ENCODE measurements around the gene SLC27A1.
"Not testable (repeated sequence)": the region's sequence is repeated elsewhere in the genome, so short reads cannot be mapped to it uniquely, and the experiment has no call there.

SLC27A1 gene

GRCh38 chr19:17457616-17458015 is 12.7 kb upstream of the SLC27A1 start:
- DNase-seq (ENCODE audit: low spot score): no peak

GRCh38 chr19:17458970-17459369 is 11.4 kb upstream of the SLC27A1 start:
- DNase-seq (ENCODE audit: low spot score): no peak

- DNase-seq (ENCODE audit: low spot score): no peak
These were observed 9.7 kb upstream of the SLC27A1 start, which contains the start of gene NXNL1 for GRCh38 chr19:17460372-17461230. NXNL1 (minus strand) TSS chr19:17460926; CDS start chr19:17460869, 57 bp downstream.

- no peak for DNase-seq (ENCODE audit: low spot score)
These were observed 3.9 kb upstream of the SLC27A1 start for GRCh38 chr19:17466487-17466850.

GRCh38 chr19:17467471-17468301 is 2.6 kb upstream of the SLC27A1 start:
- DNase-seq (ENCODE audit: low spot score): no peak

- peak; percentile 68 for DNase-seq (ENCODE audit: low spot score)
These were observed 1.8 kb upstream of the SLC27A1 start for GRCh38 chr19:17468302-17469091.

GRCh38 chr19:17469092-17469480 is 1.2 kb upstream of the SLC27A1 start:
- no peak for DNase-seq (ENCODE audit: low spot score)

- peak; percentile 91 for DNase-seq (ENCODE audit: low spot score)
These were observed 750 bp upstream of the SLC27A1 start for GRCh38 chr19:17469481-17470067.

- DNase-seq (ENCODE audit: low spot score): no peak
These were observed 1.2 kb downstream of the SLC27A1 start for GRCh38 chr19:17471410-17472125.

GRCh38 chr19:17473041-17473440 is 2.7 kb downstream of the SLC27A1 start:
- no peak for DNase-seq (ENCODE audit: low spot score)

- not testable (repeated sequence) for DNase-seq (ENCODE audit: low spot score)
These were observed 4.8 kb downstream of the SLC27A1 start for GRCh38 chr19:17475011-17475540.

GRCh38 chr19:17475541-17476115 is 5.3 kb downstream of the SLC27A1 start:
- peak; percentile 94 for DNase-seq (ENCODE audit: low spot score)

- DNase-seq (ENCODE audit: low spot score): peak; percentile 67
These were observed 9.0 kb downstream of the SLC27A1 start for GRCh38 chr19:17479325-17479791.

GRCh38 chr19:17481986-17482385 is 11.7 kb downstream of the SLC27A1 start:
- DNase-seq (ENCODE audit: low spot score): no peak

GRCh38 chr19:17482877-17483604 is 12.7 kb downstream of the SLC27A1 start:
- no peak for DNase-seq (ENCODE audit: low spot score)

GRCh38 chr19:17483605-17484002 is 13.3 kb downstream of the SLC27A1 start:
- no peak for DNase-seq (ENCODE audit: low spot score)

- DNase-seq (ENCODE audit: low spot score): no peak
These were observed 14.3 kb downstream of the SLC27A1 start for GRCh38 chr19:17484520-17485185.

GRCh38 chr19:17486545-17487240 is 16.4 kb downstream of the SLC27A1 start:
- DNase-seq (ENCODE audit: low spot score): no peak
